Frontal cortex (tissue), 4 donors: ENCODE results near the gene ATAD1. TPM values are rescaled to one million over a fixed set of nuclear protein-coding genes. Genes with fewer than 3 reads are reported as not detected.
"Not testable (repeated sequence)": the region's sequence is repeated elsewhere in the genome, so short reads cannot be mapped to it uniquely, and the experiment has no call there.

Experiments
- DNase-seq, 2 donors: peaks; one replicate each; pipeline ENCODE4 v3.0.0; 2012; ENCODE audit warnings: low spot score in 2 of 2
- FAIRE-seq: peaks from 2 replicates; lab custom pipeline; 2012; peaks lifted over from hg19 to GRCh38; lab: Jason Lieb, UNC
- total RNA-seq: library from RNA; depleted of rRNA; stranded (reverse); fragments of >200 nt; gene quantifications from one replicate; pipeline ENCODE4 v1.2.3, GENCODE V29; 2014
- donor health status: control.
- donor health status: control.
- donor health status: control.

The ATAD1 gene
- total RNA-seq, 1 donor from 2014 or later, result 85.6 TPM

DNA sequence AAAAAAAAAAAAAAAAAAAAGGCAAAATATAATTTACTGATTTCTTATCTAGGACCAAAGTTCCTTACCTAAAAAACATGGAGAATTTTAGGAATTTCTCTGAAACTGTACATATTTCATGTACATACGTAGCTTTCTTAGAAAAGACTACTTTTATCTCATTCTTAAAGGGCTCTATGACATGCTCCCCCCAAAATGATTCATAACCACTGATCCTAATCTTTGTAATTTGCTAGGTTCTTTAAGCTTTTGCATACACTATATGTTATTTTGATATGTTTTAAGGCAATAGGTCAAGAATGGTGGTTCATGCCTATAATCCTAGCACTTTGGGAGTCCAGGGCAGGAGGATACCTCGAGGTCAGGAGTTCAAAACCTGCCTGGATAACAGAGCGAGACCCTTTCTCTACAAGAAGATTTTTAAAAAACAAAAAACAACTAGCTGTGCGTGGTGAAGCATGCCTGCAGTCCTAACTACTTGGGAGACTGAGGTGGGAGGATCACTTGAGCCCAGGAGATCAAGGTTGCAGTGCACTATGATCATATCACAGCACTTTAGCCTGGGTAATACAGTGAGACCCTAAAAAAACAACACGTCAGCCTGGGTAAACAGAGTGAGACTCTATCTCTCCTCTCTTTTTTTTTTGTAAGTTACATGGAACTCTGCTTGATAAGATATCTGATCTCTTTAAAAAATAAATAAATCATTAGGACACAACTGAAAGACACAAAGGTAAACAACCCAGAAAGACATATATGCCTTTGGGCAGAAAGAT is 54.8 kb downstream of the ATAD1 start:
- FAIRE-seq, result no peak
- no peak for DNase-seq

DNA sequence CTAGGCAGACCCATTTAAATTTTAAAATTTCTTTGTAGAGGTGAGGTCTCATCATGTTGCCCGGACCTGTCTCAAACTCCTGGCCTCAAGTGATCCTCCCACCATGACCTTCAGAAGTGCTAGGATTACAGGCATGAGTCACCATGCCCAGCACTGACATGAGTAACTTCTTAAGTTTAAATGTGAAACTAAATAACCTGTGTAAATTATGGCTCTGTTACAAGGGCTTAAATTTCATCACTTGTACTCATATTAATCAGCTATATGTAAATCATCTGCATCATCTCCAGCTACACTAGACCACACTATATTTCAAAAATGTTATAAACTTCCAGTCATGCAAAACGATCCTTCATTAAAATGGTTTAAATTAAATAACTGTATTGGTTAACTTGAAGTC is 56.1 kb downstream of the ATAD1 start:
- FAIRE-seq (no peak), DNase-seq (no peak)

DNA sequence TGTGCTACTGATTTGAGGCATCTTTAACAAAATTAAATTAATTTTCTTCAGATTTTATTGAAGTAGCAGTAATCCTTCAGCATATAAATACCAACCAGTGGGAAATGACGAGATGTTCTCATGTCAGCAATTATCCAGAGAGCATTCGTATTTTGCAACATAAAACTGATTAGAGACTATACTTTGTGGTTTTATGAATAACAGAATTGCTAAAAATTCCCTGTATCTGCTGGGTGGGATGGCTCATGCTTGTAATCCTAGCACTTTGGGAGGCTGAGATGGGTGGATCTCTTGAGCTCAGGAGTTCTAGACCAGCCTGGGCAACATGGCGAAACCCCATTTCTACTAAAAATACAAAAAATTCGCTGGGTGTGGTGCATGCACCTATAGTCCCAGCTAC is 56.9 kb downstream of the ATAD1 start:
- FAIRE-seq (no peak), DNase-seq (no peak)

DNA sequence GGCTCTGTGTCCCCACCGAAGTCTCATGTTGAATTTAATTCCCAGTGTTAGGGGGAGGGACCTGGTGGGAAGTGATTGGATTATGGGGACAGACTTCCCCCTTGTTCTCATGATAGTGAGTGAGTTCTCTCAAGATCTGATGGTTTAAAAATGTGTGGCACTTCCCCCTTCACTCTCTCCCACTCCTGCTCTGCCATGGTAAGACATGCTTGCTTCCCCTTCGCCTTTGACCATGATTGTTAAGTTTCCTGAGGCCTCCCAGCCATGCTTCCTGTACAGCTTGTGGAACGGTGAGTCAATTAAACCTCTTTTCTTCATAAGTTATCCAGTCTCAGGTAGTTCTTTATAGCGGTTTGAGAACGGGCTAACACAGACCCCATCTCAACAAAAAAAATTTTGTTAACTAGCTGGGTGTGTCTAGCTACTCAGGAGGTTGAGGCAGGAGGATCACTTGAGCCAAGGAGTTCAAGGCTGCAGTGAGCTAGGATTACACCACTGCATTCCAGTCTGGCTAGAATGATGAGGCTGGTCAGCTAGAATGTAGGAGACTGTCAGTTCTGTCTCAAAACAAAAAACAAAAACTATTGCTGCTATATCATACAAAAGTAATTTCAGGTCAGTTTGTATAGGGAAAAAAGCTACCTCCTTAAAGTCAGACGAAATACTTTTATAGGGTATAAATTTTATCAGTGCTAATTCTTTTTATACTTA is 57.7 kb downstream of the ATAD1 start:
- FAIRE-seq (no peak), DNase-seq (no peak)

DNA sequence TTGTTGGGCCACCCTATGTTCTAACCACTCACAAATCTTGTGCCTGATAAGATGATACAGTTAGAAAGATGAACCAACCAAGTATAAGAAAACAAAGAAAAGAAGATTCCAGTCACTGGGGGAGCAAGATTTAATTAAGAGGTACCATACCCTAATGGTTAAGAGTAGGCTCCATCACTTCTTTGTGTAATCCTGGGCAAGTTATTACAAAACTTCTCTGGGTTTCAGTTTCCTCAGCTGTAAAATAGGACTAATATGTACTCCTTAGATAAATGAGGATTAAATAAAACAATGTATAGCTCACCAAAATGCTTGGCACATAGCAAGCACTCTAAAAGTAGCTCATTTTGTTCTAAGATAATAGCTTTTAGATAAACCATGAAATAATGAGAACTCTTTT is 58.5 kb downstream of the ATAD1 start:
- DNase-seq (no peak), FAIRE-seq (no peak)

DNA sequence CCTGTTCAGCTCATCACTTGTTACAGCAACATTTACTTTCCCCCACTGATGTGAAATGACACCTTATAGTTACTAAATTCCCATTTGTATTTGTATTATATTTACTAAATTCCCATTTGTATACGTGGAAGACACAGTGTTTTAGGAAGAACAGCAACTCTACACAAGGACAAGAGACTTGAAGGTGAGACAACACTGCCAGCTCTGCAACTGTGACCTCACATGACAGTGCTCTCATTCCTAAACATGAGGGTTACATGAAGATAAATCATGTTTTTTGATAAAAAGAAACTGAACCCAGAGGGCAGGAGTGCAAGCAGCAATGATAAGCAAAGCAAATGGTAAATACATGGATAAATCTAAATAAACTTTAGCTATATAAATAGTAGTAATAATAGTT is 60.3 kb downstream of the ATAD1 start:
- FAIRE-seq, result no peak
- DNase-seq, result no peak

DNA sequence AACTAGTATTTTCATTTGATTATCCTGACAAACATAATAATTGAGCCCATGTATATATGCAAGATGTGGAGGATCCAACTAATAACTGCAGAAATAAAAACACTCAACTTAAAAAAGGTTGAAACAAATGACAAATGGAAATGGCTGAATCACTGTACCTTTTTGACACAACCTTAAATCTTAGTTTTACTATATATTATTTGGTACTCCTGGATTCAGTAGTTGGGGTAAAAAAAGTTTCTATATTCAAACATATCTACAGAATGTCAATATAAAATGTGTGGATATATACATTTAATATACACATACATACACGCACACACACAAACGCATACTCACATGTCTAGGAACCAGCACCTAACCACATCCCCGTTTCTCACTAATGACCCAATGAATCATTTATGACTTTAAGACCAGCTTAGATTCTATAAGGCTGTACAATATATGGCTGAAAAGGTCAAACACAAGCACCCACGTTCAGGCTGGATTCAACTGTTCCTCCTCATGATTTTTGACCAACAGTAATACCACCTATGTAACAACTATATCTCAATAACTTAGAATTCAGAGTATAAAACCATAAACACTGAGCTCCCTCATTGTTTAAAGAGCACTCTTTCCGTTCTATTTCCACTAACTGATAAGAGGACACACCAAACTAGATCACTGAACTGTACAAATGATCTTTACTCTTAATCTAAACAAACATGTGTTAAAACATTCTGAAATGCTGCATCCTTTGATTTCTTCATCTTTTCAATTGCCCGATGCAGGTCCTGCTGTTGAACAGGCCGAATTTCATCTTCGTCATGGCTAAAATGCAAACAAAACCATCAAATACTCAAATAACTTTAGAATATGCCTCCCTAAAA is 63.8 kb downstream of the ATAD1 start:
- no peak for DNase-seq
- FAIRE-seq, result no peak

DNA sequence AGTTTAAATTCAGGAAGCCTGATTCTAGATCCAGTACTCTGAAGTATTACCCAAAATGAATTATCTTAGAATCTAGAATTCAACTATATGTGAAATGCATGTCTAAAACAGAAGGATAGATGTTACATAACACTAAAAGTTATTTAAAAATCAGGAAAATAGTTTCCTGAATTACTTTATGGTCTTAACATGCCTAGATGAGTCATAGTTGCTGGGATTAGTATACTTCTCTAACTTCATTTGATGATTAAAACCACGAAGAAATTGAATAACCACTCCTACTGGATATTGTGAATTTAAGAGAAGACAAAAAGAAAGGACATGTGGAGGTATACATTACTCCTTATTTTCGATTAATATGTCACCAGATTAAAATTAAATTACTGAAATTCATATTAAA is 65.5 kb downstream of the ATAD1 start:
- FAIRE-seq, result no peak
- DNase-seq, result no peak

DNA sequence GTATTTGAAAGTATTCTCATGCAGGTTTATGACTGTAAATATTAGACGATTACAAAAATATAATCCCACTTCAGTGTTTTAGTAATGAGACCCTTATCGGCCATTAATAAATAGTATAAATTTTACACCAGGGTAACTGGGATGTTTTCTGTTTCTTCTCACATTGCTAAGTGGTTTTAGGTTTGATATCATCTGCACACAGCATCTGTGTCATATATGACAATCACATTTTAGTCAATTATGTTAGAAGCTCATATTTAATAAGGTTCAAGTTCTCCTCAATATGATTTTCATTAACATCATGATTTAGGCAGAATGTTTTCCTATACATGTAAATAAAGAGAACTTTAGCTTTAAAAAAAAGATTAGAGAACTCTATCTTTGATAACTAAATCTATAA is 66.8 kb downstream of the ATAD1 start:
- DNase-seq (no peak), FAIRE-seq (no peak)

DNA sequence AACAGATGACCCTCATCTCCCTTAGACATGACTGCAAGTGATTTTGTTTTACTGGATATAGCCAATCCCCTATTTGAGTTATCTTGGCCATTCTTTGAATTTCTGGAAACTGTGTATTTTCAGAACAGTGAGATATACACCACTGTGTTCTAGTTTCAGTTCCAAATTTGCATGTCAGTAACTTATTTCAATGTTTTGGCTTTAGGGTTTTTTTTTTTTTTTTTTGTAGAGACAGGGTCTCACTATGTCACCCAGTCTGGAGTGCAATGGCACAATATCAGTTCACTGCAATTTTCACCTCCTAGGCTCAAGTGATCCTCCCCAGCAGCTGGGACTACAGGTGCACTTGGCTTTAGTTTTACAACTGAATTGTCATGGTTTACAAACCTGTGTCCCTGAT is 67.2 kb downstream of the ATAD1 start:
- no peak for FAIRE-seq
- DNase-seq, result no peak

DNA sequence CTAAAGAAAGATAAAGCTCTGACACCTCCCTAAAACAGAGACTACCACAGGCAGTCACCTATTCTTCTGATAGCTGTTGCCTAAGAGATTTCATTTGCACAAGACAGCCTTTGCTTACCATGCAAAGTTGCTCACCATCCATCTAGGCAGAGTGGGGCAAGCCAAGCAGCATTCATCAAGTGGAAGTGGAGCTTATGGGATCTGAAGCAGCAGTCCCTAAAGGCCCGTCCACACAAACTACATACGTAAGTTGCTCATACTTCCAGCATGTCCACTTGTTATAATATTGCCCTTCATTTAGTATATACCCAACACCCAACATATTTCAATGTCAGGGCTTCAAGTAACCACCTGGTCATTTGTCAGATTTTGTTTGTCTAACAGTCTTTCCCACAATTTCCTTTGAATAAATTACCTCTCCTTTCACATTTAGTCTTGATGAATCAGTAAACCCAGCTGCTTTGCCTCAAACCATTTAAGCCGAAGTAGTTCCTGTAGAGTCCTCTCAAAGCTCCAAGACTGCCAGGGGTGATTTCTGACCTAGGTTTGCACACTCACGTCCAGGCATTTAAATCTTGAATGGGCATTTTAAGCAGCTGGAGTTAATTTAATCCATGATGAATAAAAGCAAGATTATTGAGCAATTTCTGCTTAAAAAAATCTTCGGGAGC is 67.9 kb downstream of the ATAD1 start:
- DNase-seq, result no peak

DNA sequence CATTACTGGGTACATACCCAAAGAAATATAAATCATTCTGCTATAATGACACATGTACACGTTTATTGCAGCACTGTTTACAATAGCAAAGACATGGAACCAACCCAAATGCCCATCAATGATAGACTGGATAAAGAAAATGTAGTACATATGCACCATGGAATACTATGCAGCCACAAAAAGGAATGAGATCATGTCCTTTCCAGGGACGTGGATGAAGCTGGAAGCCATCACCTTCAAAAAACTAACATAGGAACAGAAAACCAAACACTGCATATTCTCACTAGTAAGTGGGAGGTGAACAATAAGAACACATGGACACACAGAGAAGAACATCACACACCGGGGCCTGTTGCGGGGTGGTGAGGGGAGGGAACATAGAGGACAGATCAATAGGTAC is 69.8 kb downstream of the ATAD1 start:
- not testable (repeated sequence) for FAIRE-seq, DNase-seq

More for the DNA sequence above, 67.9 kb downstream of the ATAD1 start:
- no peak for FAIRE-seq

DNA sequence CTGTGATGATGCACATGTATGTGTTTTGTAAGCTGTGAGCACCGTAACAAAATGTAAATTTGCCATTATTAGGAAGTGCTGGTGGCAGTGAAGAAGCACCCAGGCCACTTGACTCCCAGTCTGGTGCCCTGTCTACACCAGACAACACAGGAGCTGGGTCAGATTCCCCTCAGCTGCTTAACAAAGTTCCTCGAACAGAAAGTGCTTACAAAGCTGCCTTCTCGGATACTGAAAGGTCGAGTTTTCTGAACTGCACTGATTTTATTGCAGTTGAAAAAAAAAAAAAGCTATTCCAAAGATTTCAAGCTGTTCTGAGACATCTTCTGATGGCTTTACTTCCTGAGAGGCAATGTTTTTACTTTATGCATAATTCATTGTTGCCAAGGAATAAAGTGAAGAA is 71.1 kb downstream of the ATAD1 start:
- no peak for DNase-seq
- no peak for FAIRE-seq

DNA sequence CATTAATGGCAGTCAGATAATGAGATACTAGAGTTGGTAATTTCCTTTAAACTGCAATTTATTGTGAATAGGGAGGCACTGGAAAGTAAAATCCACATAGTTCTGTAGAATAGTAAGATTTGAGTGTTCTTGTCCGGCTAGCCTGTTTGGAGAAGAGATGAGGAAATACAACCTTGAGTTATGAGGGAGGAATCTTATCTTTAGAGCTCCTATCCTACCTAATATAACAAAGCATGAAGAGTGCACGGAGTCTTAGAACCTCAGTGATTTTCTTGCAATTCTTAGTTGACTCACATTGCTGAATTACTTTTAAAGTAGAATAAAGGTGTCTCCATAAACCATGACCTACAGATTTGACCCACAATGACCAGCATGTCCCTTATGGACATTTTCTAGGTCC is 73.4 kb downstream of the ATAD1 start:
- FAIRE-seq, result no peak

DNA sequence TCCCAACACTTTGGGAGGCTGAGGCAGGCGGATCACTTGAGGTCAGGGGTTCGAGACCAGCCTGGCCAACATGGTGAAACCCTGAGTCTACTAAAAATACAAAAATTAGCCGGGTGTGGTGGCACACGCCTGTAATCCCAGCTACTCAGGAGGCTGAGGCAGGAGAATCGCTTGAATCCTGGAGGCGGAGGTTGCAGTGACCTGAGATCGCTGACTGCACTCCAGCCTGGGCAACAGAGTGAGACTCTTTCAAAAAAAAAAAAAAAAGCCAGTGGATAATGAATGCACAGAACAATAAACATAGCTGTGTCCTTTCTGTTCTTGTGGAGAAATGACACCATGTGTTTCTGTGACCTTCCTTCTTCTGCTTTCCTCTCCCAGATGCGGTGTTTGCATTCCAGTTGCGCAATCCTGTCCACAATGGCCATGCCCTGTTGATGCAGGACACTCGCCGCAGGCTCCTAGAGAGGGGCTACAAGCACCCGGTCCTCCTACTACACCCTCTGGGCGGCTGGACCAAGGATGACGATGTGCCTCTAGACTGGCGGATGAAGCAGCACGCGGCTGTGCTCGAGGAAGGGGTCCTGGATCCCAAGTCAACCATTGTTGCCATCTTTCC is 74.9 kb downstream of the ATAD1 start:
- FAIRE-seq, DNase-seq: not testable (repeated sequence)

More for the DNA sequence above, 73.4 kb downstream of the ATAD1 start:
- DNase-seq, result no peak

DNA sequence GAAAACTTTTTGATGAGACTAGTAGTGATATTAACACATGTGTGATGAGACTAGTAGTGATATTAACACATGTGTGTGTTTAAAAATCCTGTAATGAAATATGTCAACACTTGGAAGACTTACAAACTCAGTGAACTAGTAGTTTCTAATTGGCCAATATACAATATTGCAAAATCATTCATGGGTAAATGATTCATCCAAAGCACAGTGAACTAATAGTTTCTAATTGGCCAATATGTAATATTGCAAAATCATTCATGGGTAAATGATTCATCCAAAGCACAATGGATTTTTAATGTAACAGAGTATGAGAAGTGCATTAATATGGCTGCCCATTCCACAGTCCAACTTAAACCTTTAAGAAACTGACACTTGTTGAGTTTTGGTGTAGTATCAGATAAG is 77.8 kb downstream of the ATAD1 start:
- FAIRE-seq (no peak), DNase-seq (no peak)

DNA sequence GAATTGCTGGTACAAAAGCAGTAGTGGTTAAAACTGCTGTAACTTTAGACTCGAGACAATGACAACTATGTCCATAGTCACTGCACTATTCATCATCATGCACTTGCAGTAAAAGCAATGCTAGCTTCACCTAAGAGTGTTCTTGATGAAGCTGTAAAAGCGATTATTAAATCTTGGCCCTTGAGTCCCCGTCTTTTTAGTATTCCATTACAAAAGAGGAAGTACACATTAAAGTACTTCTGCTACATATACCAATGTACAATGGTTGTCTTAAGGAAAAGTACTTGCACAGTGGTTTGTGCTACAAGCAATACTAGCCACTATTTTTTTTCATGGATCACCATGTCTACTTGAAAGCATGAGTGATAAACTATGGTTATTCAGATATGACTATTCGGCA is 78.3 kb downstream of the ATAD1 start:
- FAIRE-seq (no peak), DNase-seq (no peak)

DNA sequence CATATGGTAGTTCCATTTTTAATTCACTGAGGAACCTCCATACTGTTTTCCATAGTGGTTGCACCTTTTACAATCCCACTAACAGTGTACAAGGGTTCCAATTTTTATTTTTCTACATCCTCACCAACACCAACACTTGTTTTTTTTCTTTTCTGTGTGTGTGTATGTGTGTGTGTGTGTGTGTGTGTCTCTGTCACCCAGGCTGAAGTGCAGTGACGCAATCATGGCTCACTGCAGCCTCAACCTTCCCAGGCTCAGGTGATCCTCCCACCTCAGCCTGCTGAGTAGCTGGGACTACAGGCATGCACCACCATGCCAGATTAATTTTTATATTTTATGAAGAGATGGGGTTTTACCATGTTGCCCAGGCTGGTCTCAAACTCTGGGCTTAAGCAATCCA is 79.8 kb downstream of the ATAD1 start:
- FAIRE-seq, DNase-seq: not testable (repeated sequence)

DNA sequence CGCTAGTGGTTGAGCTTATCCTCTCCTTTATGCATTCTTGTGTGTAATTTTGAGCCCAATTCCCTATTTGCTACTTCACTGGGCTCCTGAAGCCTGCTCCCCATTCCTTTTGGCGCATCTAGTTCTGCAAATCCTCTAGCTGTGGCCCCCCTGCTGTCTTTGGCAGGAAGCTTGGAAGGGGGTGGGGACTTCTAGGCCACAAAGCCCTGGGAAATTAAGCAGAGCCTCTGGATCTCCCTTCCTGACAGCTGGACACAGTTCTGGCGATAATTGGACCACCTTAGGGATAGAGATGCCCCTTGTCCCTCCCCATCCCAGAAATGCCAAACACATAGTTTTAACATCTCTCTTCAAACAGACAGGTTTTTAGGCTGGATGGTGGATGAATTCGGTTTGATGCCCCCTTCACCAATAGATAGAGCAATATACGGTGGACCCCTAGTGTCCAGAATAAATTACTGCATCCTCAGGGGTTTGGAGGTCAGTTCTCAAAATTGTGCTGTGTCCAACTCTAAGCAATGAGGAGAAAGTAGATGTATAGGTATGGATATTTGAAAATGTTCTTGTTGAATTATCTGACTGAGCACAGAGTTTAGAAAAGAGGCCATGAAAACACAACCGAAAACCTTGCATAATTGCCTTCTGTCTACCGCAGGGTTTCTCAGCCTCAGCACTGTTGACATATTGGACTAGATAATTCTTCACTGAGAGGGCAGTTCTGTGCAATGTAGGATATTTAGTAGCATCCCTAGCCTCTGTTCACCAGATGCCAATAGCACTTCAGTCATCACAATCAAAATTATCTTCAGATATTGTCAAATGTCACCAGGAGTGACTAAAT is 82.8 kb downstream of the ATAD1 start:
- no peak for FAIRE-seq

More for the DNA sequence above, 82.8 kb downstream of the ATAD1 start:
- DNase-seq, result peak; percentile 11 to 42
